Measurements from ENCODE around the gene SPATC1L.

GRCh38 chr21:46213620-46214286 lies 29.5 kb upstream of the SPATC1L start:
- TF ChIP-seq BHLHE40 (IDR thresholded peaks at IDR 0.05; ENCODE audit: borderline replicate concordance) = no peak
- no peak for TF ChIP-seq ELF4 (IDR thresholded peaks at IDR 0.05)
- TF ChIP-seq NFRKB (IDR thresholded peaks at IDR 0.05) = no peak
- TF ChIP-seq FOXA1 (IDR thresholded peaks at IDR 0.05) = no peak

Data from HEK293T (cell line).